Epithelial cell of proximal tubule (primary cell): ENCODE measurements around the gene PATJ. TPM values are rescaled to one million over a fixed set of nuclear protein-coding genes. Genes with fewer than 3 reads are reported as not detected.

Experiments used
- DNase-seq: peaks from one replicate; pipeline ENCODE4 v3.0.0-alpha.2; 2011; ENCODE audit warnings: low read depth
- H3K4me3 ChIP-seq: 2 replicates; pipeline ENCODE4 v1.5.1; 2011; ENCODE audit warnings: low read depth, mild to moderate bottlenecking, low read length
- total RNA-seq: library from RNA; depleted of rRNA; stranded (reverse); fragments of >200 nt; gene quantifications from 2 replicates; pipeline ENCODE4 v1.2.3, GENCODE V29; 2015
- TF ChIP-seq, protein P1 (sequence below): conservative IDR thresholded peaks from 2 replicates; pipeline ENCODE4 v1.5.1; 2012; ENCODE audit warnings: low read depth, mild to moderate bottlenecking, low read length

PATJ gene
- total RNA-seq, 1 donor from 2014 or later = 42.1 TPM

GRCh38 chr1:62084310-62084890 is 342.1 kb downstream of the PATJ start:
- H3K4me3 ChIP-seq = no peak overlapping the region
- DNase-seq = no peak
- TF ChIP-seq, protein P1, sequence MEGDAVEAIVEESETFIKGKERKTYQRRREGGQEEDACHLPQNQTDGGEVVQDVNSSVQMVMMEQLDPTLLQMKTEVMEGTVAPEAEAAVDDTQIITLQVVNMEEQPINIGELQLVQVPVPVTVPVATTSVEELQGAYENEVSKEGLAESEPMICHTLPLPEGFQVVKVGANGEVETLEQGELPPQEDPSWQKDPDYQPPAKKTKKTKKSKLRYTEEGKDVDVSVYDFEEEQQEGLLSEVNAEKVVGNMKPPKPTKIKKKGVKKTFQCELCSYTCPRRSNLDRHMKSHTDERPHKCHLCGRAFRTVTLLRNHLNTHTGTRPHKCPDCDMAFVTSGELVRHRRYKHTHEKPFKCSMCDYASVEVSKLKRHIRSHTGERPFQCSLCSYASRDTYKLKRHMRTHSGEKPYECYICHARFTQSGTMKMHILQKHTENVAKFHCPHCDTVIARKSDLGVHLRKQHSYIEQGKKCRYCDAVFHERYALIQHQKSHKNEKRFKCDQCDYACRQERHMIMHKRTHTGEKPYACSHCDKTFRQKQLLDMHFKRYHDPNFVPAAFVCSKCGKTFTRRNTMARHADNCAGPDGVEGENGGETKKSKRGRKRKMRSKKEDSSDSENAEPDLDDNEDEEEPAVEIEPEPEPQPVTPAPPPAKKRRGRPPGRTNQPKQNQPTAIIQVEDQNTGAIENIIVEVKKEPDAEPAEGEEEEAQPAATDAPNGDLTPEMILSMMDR = no peak

DNA sequence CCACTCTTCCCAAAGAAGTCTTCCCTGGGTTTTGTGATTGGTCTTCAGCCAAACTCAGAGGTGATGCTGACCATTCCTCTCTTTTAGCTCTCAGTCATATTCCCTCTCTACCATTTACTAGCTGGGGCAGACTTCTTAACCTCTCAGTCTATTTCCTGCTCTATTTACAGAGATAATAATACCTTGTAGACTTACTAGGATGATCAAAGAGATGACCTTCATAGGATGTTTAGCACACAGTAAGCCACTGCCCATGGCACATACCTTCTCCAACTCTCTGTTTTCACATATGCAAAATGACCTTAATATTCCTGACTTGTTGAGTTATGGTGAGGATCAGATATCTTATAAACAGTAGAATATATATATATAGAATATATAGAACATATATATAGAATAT is 346.2 kb downstream of the PATJ start:
- TF ChIP-seq, protein P1 = no peak

DNA sequence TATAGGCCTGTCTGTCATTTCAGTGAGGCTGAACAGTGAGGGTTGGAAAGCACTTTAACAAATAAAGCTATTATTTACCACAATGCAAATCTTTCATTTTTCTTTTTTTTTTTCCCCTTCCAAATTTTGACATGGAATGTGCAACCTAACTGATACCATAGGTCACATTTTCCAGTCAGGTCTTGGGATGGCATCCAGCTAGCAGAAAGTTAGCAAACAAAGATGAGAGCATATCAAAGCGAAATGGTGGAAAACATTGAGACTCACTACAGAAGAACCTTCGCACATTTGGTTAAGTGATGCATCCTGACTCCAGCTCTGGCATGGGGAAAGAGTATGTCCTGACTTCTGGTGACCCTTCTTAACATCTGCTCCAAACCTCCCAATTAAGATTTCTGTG is 347.3 kb downstream of the PATJ start:
- no peak for DNase-seq
- no peak overlapping the region for H3K4me3 ChIP-seq
- TF ChIP-seq, protein P1 = no peak

More for the DNA sequence above, 346.2 kb downstream of the PATJ start:
- DNase-seq = no peak
- H3K4me3 ChIP-seq = no peak overlapping the region

GRCh38 chr1:62090016-62090415 is 347.7 kb downstream of the PATJ start:
- TF ChIP-seq, protein P1 = no peak
- no peak overlapping the region for H3K4me3 ChIP-seq
- DNase-seq = no peak

DNA sequence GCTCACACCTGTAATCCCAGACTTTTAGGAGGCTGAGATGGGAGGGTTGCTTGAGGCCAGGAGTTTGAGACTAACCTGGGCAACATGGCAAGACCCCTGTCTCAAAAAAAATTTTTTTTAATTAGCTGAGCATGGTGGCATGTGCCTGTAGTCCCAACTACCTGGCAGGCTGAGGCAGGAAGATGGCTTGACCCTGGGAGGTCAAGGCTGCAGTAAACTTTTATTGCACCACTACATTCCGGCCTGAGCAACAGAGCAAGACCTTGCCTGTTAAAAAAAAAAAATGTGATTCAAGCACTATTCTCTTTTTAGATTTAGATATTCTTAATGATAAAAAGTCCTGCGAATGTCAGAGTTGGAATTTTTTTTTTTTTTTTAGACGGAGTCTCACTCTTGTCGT is 349.8 kb downstream of the PATJ start:
- TF ChIP-seq, protein P1 = no peak
- DNase-seq = peak; percentile 2

DNA sequence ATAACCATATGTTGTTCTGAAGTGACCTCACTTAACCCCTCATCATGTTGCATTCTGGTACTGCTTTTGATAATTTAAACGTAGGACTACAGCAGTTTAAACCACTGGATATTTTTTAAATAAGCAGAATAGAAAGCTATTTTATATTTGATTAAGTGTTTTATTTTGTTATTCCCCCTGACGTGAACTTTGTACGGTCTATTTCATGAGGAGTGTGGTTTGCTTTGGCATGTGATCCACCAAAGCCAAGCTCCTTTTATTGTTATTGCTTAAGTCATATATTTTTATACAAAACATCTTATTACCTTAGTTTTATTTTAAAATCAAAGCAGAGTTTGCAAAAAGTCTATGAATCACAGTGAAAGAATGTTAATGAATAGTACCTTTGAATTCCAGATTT is 351.0 kb downstream of the PATJ start:
- TF ChIP-seq, protein P1 = no peak
- DNase-seq = no peak
- H3K4me3 ChIP-seq = no peak overlapping the region

More for the DNA sequence above, 349.8 kb downstream of the PATJ start:
- H3K4me3 ChIP-seq = no peak overlapping the region

DNA sequence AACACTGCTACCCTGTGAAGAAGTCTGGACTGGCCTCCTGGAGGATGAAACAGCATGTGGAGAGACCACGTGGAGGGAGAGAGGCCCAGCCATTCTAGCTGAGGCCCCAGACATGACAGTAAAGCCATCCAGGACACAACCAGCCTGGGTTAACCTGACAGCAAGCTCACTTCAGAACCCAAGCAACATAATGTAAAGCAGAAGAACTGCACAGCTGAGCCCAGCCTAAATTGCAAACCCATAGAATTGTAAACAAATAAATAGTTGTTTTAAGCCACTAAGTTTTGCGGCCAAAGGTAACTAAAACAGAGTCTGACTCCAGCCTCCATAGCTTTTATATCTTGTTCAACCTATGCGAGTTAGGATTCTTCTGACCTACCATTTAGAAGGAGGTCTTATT is 355.2 kb downstream of the PATJ start:
- TF ChIP-seq, protein P1 = no peak
- no peak for DNase-seq
- H3K4me3 ChIP-seq = no peak overlapping the region
